ENCODE data around the gene HOXC9.

The HOXC9 gene

GRCh38 chr12:54030442-54030801 lies 30.5 kb downstream of the HOXC9 start:
- H3K27me3 ChIP-seq (ENCODE audit: insufficient read depth, low read length) = peaks cover 4% of the 10 kb centered on the region; the same call in 1 of the 2 replicates
- no peaks in the 10 kb centered on the region for H3K79me2 ChIP-seq (ENCODE audit: insufficient read depth, low read length)
- no peaks in the 10 kb centered on the region for H3F3A ChIP-seq (ENCODE audit: insufficient read depth, low read length)
- H3K27ac ChIP-seq (ENCODE audit: low read depth, low read length, poor library complexity, severe bottlenecking) = no peak overlapping the region
- no peaks in the 10 kb centered on the region for H3K9me2 ChIP-seq (ENCODE audit: low read depth, low read length)
- no peak overlapping the region for H2AFZ ChIP-seq (ENCODE audit: low read length)
- no peak for TF ChIP-seq CTCF (IDR thresholded peaks at IDR 0.05; ENCODE audit: low read length)
- no peak for TF ChIP-seq EZH2 (IDR thresholded peaks at IDR 0.05; ENCODE audit: borderline replicate concordance, low read length)
- H3K4me2 ChIP-seq (ENCODE audit: low read length) = no peak overlapping the region
- no peak overlapping the region for H3K9ac ChIP-seq (ENCODE audit: low read length)
- H3K9me3 ChIP-seq (ENCODE audit: low read length) = no peaks in the 10 kb centered on the region
- H3K36me3 ChIP-seq (ENCODE audit: insufficient read depth, low read length) = no peaks in the 10 kb centered on the region
- no peak overlapping the region for H3K4me3 ChIP-seq (ENCODE audit: low read depth, low read length, poor library complexity, severe bottlenecking)
- peaks cover 13% of the 10 kb centered on the region for H3K4me1 ChIP-seq (ENCODE audit: insufficient read depth, low read length, severe bottlenecking)
- no peaks in the 10 kb centered on the region for H4K20me1 ChIP-seq (ENCODE audit: insufficient read depth, low read length)

GRCh38 chr12:54030889-54031471 lies 31.0 kb downstream of the HOXC9 start:
- H3K79me2 ChIP-seq (ENCODE audit: insufficient read depth, low read length) = no peaks in the 10 kb centered on the region
- H3K27ac ChIP-seq (ENCODE audit: low read depth, low read length, poor library complexity, severe bottlenecking) = no peak overlapping the region
- peaks cover 4% of the 10 kb centered on the region; the same call in 1 of the 2 replicates for H3K27me3 ChIP-seq (ENCODE audit: insufficient read depth, low read length)
- H3K9me3 ChIP-seq (ENCODE audit: low read length) = no peaks in the 10 kb centered on the region
- no peak for TF ChIP-seq CTCF (IDR thresholded peaks at IDR 0.05; ENCODE audit: low read length)
- no peaks in the 10 kb centered on the region for H3K9me2 ChIP-seq (ENCODE audit: low read depth, low read length)
- no peak overlapping the region for H3K4me3 ChIP-seq (ENCODE audit: low read depth, low read length, poor library complexity, severe bottlenecking)
- no peaks in the 10 kb centered on the region for H4K20me1 ChIP-seq (ENCODE audit: insufficient read depth, low read length)
- H3K4me1 ChIP-seq (ENCODE audit: insufficient read depth, low read length, severe bottlenecking) = peaks cover 13% of the 10 kb centered on the region
- H3K9ac ChIP-seq (ENCODE audit: low read length) = no peak overlapping the region
- no peak overlapping the region for H2AFZ ChIP-seq (ENCODE audit: low read length)
- H3F3A ChIP-seq (ENCODE audit: insufficient read depth, low read length) = no peaks in the 10 kb centered on the region
- H3K4me2 ChIP-seq (ENCODE audit: low read length) = no peak overlapping the region
- H3K36me3 ChIP-seq (ENCODE audit: insufficient read depth, low read length) = no peaks in the 10 kb centered on the region

GRCh38 chr12:54031480-54031879 lies 31.5 kb downstream of the HOXC9 start:
- no peaks in the 10 kb centered on the region for H3K79me2 ChIP-seq (ENCODE audit: insufficient read depth, low read length)
- no peaks in the 10 kb centered on the region for H4K20me1 ChIP-seq (ENCODE audit: insufficient read depth, low read length)
- no peaks in the 10 kb centered on the region for H3K9me3 ChIP-seq (ENCODE audit: low read length)
- no peak overlapping the region for H3K9ac ChIP-seq (ENCODE audit: low read length)
- no peak overlapping the region for H3K27ac ChIP-seq (ENCODE audit: low read depth, low read length, poor library complexity, severe bottlenecking)
- no peak for TF ChIP-seq EZH2 (IDR thresholded peaks at IDR 0.05; ENCODE audit: borderline replicate concordance, low read length)
- no peak for TF ChIP-seq CTCF (IDR thresholded peaks at IDR 0.05; ENCODE audit: low read length)
- no peaks in the 10 kb centered on the region for H3F3A ChIP-seq (ENCODE audit: insufficient read depth, low read length)
- H3K27me3 ChIP-seq (ENCODE audit: insufficient read depth, low read length) = peaks cover 4% of the 10 kb centered on the region; the same call in 1 of the 2 replicates
- no peaks in the 10 kb centered on the region for H3K36me3 ChIP-seq (ENCODE audit: insufficient read depth, low read length)
- no peaks in the 10 kb centered on the region for H3K9me2 ChIP-seq (ENCODE audit: low read depth, low read length)
- peaks cover 9% of the 10 kb centered on the region for H3K4me1 ChIP-seq (ENCODE audit: insufficient read depth, low read length, severe bottlenecking)
- H3K4me2 ChIP-seq (ENCODE audit: low read length) = no peak overlapping the region
- H2AFZ ChIP-seq (ENCODE audit: low read length) = no peak overlapping the region
- H3K4me3 ChIP-seq (ENCODE audit: low read depth, low read length, poor library complexity, severe bottlenecking) = no peak overlapping the region

Measured in OCI-LY1 (cell line).